Heart left ventricle (tissue), 13 donors: Measurements from ENCODE around the gene C14orf180.

Source experiments
- POLR2A ChIP-seq, 2 donors: fragments of 450-650 bp; IDR thresholded peaks; one replicate each; pipeline ENCODE4 v1.6.1; 2017; ENCODE audit warnings: antibody characterized with exemption in 2 of 2, mild to moderate bottlenecking in 2 of 2, moderate library complexity in 2 of 2
- TF ChIP-seq, protein P1 (sequence below), 12 donors: fragments of 200-600 bp; sonication (generic) in 4 of 12; IDR thresholded peaks; one replicate each; pipeline versions ENCODE4 v1.5.0 to v1.8.0; 2018 to 2022; ENCODE audit warnings: antibody characterized with exemption in 12 of 12, mild to moderate bottlenecking in 5 of 12
- donor health status: ischemic (EF 13 %, LVEDD 7.1; RV severe dilation, severe dysfunction).
- donor health status: DM: no; HTN: yes; CAD: no.
- donor health status: DM: no; HTN: no; CAD: no.
- donor health status: ischemic (EF 25% LVEDD 6.9; RV normal size, moderate dysfunction).
- donor health status: ischemic (EF 25% LVEDD 5.7; RV mildly dilated, moderate dysfunction).
- donor health status: ischemic (EF 35%, LVEDD 5.7; RV mildly dilated, moderate dysfunction).
- donor health status: nonischemic (EF 11% LVEDD 7.7; RV severe dilation, severe dysfunction).
- donor health status: DM: yes; HTN: yes; CAD: no.
- donor health status: PGD.
- donor health status: ischemic (EF 29% LVEDD 5.4; RV normal size, mild dysfunction).
- donor health status: nonischemic (EF 23%, LVEDD 6.1; RV moderate dilation, normal function).

DNA sequence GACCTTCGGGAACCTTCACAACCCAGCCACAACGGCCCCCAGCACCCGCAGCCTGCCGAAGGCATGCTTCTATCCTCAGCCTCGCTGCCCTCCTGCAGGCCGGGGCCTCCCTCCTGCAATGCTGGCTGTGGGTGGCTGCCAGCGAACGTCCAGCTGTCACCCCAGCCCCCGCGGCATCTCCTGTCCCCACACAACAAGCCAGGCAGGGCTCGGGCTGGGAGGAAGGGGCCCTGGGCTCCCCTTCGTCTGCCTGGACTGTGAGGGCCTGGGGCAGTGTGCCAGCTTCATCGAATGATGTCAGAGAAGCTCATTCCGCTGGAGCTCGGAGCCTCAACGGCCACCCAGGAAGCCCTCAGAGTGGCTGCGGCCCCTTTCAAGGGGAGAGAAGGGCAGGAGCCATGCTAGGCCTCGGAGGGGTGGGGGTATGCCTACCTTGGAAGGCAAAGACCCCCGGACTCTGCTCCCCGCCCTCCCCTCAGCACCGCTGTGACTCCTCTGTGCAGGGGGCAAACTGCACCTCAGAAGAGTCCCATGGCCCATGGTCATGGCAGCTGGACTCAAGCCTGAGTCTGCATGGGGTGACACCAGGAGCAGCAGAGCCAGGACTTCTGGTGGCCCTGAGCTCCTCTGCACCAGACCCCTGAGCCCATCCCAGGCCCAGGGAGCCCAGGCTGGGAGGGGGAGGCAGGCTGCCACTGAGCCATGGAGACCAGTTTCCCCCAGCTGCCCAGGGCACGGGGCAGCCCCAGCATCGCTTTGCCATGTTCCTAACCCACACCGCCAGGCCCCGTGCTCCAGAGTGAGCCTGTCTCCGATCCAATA is 24.7 kb upstream of the C14orf180 start:
- TF ChIP-seq POLR2A (IDR thresholded peaks at IDR 0.05), result no peak
- TF ChIP-seq, protein P1, sequence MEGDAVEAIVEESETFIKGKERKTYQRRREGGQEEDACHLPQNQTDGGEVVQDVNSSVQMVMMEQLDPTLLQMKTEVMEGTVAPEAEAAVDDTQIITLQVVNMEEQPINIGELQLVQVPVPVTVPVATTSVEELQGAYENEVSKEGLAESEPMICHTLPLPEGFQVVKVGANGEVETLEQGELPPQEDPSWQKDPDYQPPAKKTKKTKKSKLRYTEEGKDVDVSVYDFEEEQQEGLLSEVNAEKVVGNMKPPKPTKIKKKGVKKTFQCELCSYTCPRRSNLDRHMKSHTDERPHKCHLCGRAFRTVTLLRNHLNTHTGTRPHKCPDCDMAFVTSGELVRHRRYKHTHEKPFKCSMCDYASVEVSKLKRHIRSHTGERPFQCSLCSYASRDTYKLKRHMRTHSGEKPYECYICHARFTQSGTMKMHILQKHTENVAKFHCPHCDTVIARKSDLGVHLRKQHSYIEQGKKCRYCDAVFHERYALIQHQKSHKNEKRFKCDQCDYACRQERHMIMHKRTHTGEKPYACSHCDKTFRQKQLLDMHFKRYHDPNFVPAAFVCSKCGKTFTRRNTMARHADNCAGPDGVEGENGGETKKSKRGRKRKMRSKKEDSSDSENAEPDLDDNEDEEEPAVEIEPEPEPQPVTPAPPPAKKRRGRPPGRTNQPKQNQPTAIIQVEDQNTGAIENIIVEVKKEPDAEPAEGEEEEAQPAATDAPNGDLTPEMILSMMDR (IDR thresholded peaks at IDR 0.05), result no peak
